H9 (cell line): ENCODE measurements around the gene VPS33A. TPM values are rescaled to one million over a fixed set of nuclear protein-coding genes. Genes with fewer than 3 reads are reported as not detected.

Source experiments
- DNase-seq: peaks from one replicate; pipeline ENCODE4 v3.0.0-alpha.2; 2017
- H2AFZ ChIP-seq: one replicate; pipeline ENCODE4 v1.6.1; 2013; ENCODE audit warnings: mild to moderate bottlenecking, low read length, control low read depth, moderate library complexity
- H2AK5ac ChIP-seq: 2 replicates; pipeline ENCODE4 v1.6.1; 2013; ENCODE audit warnings: low read length, control low read depth, mixed read lengths; ENCODE audit not compliant: insufficient read length
- H2BK120ac ChIP-seq: one replicate; pipeline ENCODE4 v1.6.1; 2013; ENCODE audit warnings: low read depth, mild to moderate bottlenecking, low read length, control low read depth, inconsistent platforms; ENCODE audit not compliant: poor library complexity, severe bottlenecking
- H2BK12ac ChIP-seq: 2 replicates; pipeline ENCODE4 v1.6.1; 2013; ENCODE audit warnings: low read length, control low read depth, mixed read lengths, low read depth; ENCODE audit not compliant: insufficient read length
- H2BK15ac ChIP-seq: 2 replicates; pipeline ENCODE4 v1.6.1; 2013; ENCODE audit warnings: low read depth, low read length, control low read depth
- H2BK20ac ChIP-seq: one replicate; pipeline ENCODE4 v1.6.1; 2013; ENCODE audit warnings: low read depth, mild to moderate bottlenecking, low read length, control low read depth, inconsistent platforms; ENCODE audit not compliant: poor library complexity, severe bottlenecking
- H2BK5ac ChIP-seq: 2 replicates; pipeline ENCODE4 v1.6.1; 2013; ENCODE audit warnings: low read length, control low read depth, mixed read lengths; ENCODE audit not compliant: insufficient read length
- H3K14ac ChIP-seq: 2 replicates; pipeline ENCODE4 v1.6.1; 2013; ENCODE audit warnings: low read length, control low read depth; ENCODE audit not compliant: insufficient read depth
- H3K18ac ChIP-seq: 2 replicates; pipeline ENCODE4 v1.6.1; 2013; ENCODE audit warnings: low read depth, mild to moderate bottlenecking, mixed read lengths, low read length, control low read depth; ENCODE audit not compliant: insufficient read length
- H3K23ac ChIP-seq: 2 replicates; pipeline ENCODE4 v1.6.1; 2013; ENCODE audit warnings: low read length, control low read depth, mixed read lengths, low read depth; ENCODE audit not compliant: insufficient read length
- H3K23me2 ChIP-seq: 2 replicates; pipeline ENCODE4 v1.6.1; 2013; ENCODE audit warnings: low read depth, mild to moderate bottlenecking, mixed read lengths, low read length, control low read depth; ENCODE audit not compliant: insufficient read length, poor library complexity, severe bottlenecking
- H3K27ac ChIP-seq: 2 replicates; pipeline ENCODE4 v1.5.1; 2013; ENCODE audit warnings: low read length, control low read depth, mixed read lengths, low read depth; ENCODE audit not compliant: insufficient read length
- H3K27me3 ChIP-seq: 2 replicates; pipeline ENCODE4 v1.6.1; 2013; ENCODE audit warnings: low read length, control low read depth, inconsistent platforms; ENCODE audit not compliant: insufficient read depth
- H3K4ac ChIP-seq: 2 replicates; pipeline ENCODE4 v1.6.1; 2013; ENCODE audit warnings: low read depth, mild to moderate bottlenecking, control low read depth, inconsistent platforms, low read length, moderate library complexity
- H3K4me1 ChIP-seq: 2 replicates; pipeline ENCODE4 v1.6.1; 2013; ENCODE audit warnings: low read length, control low read depth, inconsistent platforms; ENCODE audit not compliant: insufficient read depth
- H3K4me2 ChIP-seq: 2 replicates; pipeline ENCODE4 v1.6.1; 2013; ENCODE audit warnings: low read length, control low read depth, mixed read lengths; ENCODE audit not compliant: insufficient read length, insufficient read depth
- H3K56ac ChIP-seq: 2 replicates; pipeline ENCODE4 v1.6.1; 2013; ENCODE audit warnings: low read depth, mild to moderate bottlenecking, mixed read lengths, low read length, control low read depth; ENCODE audit not compliant: insufficient read length
- H3K79me1 ChIP-seq: 2 replicates; pipeline ENCODE4 v1.6.1; 2013; ENCODE audit warnings: low read depth, mild to moderate bottlenecking, moderate library complexity, low read length, control low read depth, inconsistent platforms; ENCODE audit not compliant: insufficient read depth, poor library complexity, severe bottlenecking
- H3K79me2 ChIP-seq: 2 replicates; pipeline ENCODE4 v1.6.1; 2013; ENCODE audit warnings: low read length, control low read depth, inconsistent platforms; ENCODE audit not compliant: insufficient read depth
- H3K9ac ChIP-seq: 2 replicates; pipeline ENCODE4 v1.6.1; 2013; ENCODE audit warnings: low read length, control low read depth, mixed read lengths; ENCODE audit not compliant: insufficient read length; ENCODE audit errors: extremely low read depth
- H3K9me3 ChIP-seq: one replicate; pipeline ENCODE4 v1.6.1; 2013; ENCODE audit warnings: low read depth, low read length, inconsistent platforms; ENCODE audit not compliant: control insufficient read depth
- H3T11ph ChIP-seq: one replicate; pipeline ENCODE4 v1.6.1; 2013; ENCODE audit warnings: mild to moderate bottlenecking, low read length, control low read depth, inconsistent platforms
- H4K20me1 ChIP-seq: one replicate; pipeline ENCODE4 v1.6.1; 2013; ENCODE audit not compliant: control insufficient read depth, insufficient read length, insufficient read depth
- H4K5ac ChIP-seq: 2 replicates; pipeline ENCODE4 v1.6.1; 2013; ENCODE audit warnings: low read depth, mild to moderate bottlenecking, mixed read lengths, low read length, control low read depth; ENCODE audit not compliant: insufficient read length
- H4K8ac ChIP-seq: replicated peaks from 2 replicates; pipeline ENCODE4 v1.6.1; 2013; ENCODE audit warnings: low read length, control low read depth, mixed read lengths, low read depth; ENCODE audit not compliant: insufficient read length
- H4K91ac ChIP-seq: 2 replicates; pipeline ENCODE4 v1.6.1; 2013; ENCODE audit warnings: low read depth, mild to moderate bottlenecking, moderate library complexity, mixed read lengths, low read length, control low read depth; ENCODE audit not compliant: insufficient read length
- H3K27ac Mint-ChIP-seq, 3 experiments: 2 replicates in 2 of 3; 3 replicates in 1 of 3; pipeline ENCODE4 v1.8.0; 2020 to 2021; ENCODE audit warnings: mixed read lengths in 3 of 3, mild to moderate bottlenecking in 1 of 3, moderate library complexity in 1 of 3
- H3K27me3 Mint-ChIP-seq: 2 replicates; pipeline ENCODE4 v1.8.0; 2021; ENCODE audit warnings: low read depth, mild to moderate bottlenecking, moderate library complexity, mixed read lengths
- H3K36me3 Mint-ChIP-seq, 3 experiments: 2 replicates in 2 of 3; 3 replicates in 1 of 3; pipeline ENCODE4 v1.8.0; 2020 to 2021; ENCODE audit warnings: low read depth in 3 of 3, mixed read lengths in 3 of 3; ENCODE audit not compliant: insufficient read depth in 1 of 3
- H3K4me1 Mint-ChIP-seq, 2 experiments: 2 replicates each; pipeline ENCODE4 v1.8.0; 2020; ENCODE audit warnings: mixed read lengths in 2 of 2
- H3K4me3 Mint-ChIP-seq, 2 experiments: 2 replicates in 1 of 2; 3 replicates in 1 of 2; pipeline ENCODE4 v1.8.0; 2020 to 2021; ENCODE audit warnings: mild to moderate bottlenecking in 2 of 2, mixed read lengths in 2 of 2, moderate library complexity in 1 of 2
- H3K9me3 Mint-ChIP-seq, 2 experiments: 2 replicates in 1 of 2; 3 replicates in 1 of 2; pipeline ENCODE4 v1.8.0; 2020; ENCODE audit warnings: mild to moderate bottlenecking in 2 of 2, mixed read lengths in 2 of 2, moderate library complexity in 1 of 2
- CTCF ChIP-seq: fragments of 200-600 bp; sonication (generic); conservative IDR thresholded peaks from 3 replicates; pipeline ENCODE4 v1.8.0; 2021; ENCODE audit warnings: antibody characterized with exemption, mild to moderate bottlenecking
- WGBS: extraction: QIAGEN DNeasy Blood & Tissue Kit; methylation state at CpG from one replicate; pipeline ENCODE4 v1.1.7; 2013; ENCODE audit warnings: missing lambda C conversion rate, low lambda C conversion rate, mixed read lengths; ENCODE audit not compliant: insufficient read length; ENCODE audit errors: extremely low coverage; 5-methylcytosine and 5-hydroxymethylcytosine counted together
- total RNA-seq: library from RNA; stranded (reverse); gene quantifications from 2 replicates; pipeline ENCODE4 v1.2.1, GENCODE V29; 2021

VPS33A gene
- total RNA-seq, 1 experiment from 2014 or later: 45.9 TPM

- no peak overlapping the region for H2BK5ac ChIP-seq
- H3K79me2 ChIP-seq: peaks cover 7% of the 10 kb centered on the region; the same call in 1 of the 2 replicates
- 0 out of 7 replicates have a peak overlapping the region, but pooled peaks of 1 of the 3 experiments have one; percentile 44 for H3K27ac Mint-ChIP-seq
- no peak overlapping the region for H2AFZ ChIP-seq
- TF ChIP-seq CTCF: no peak
- no peaks in the 10 kb centered on the region for H3K9me3 ChIP-seq
- no peak overlapping the region for H4K8ac ChIP-seq
- H2BK12ac ChIP-seq: no peak overlapping the region
- H3K23ac ChIP-seq: no peak overlapping the region
- peaks cover 17 to 38% (median 26%) of the 10 kb centered on the region in 3 experiments for H3K36me3 Mint-ChIP-seq
- H3K4me3 Mint-ChIP-seq: peak overlapping the region; percentile 56 to 79
- H2BK15ac ChIP-seq: no peak overlapping the region
- no peak overlapping the region for H4K5ac ChIP-seq
- H3K18ac ChIP-seq: no peak overlapping the region
- DNase-seq: no peak
- no peak overlapping the region for H3T11ph ChIP-seq
- peak overlapping the region; percentile 43 for H3K4me2 ChIP-seq
- H3K27me3 ChIP-seq: no peaks in the 10 kb centered on the region
- H3K4ac ChIP-seq: no peak overlapping the region
- peaks cover 20 to 26% of the 10 kb centered on the region in 2 experiments for H3K4me1 Mint-ChIP-seq
- H3K9ac ChIP-seq: no peak overlapping the region
- peaks cover 10% of the 10 kb centered on the region for H3K23me2 ChIP-seq
- no peak overlapping the region for H4K91ac ChIP-seq
- H3K56ac ChIP-seq: no peak overlapping the region
- H3K9me3 Mint-ChIP-seq: no peaks in the 10 kb centered on the region
- no peak overlapping the region; the same call in 1 of the 2 replicates for H3K14ac ChIP-seq
- no peak overlapping the region for H3K27ac ChIP-seq
- no peak overlapping the region for H2BK120ac ChIP-seq
- H3K4me1 ChIP-seq: no peaks in the 10 kb centered on the region; the same call in 1 of the 2 replicates
- no peaks in the 10 kb centered on the region; the same call in 1 of the 2 replicates for H3K27me3 Mint-ChIP-seq
- WGBS: no CpG with 5 or more reads among the region's 55 CpGs
- no peak overlapping the region for H2BK20ac ChIP-seq
- H4K20me1 ChIP-seq: no peaks in the 10 kb centered on the region
- H3K79me1 ChIP-seq: peaks cover 12% of the 10 kb centered on the region
- H2AK5ac ChIP-seq: no peak overlapping the region
Measured at GRCh38 chr12:122226366-122227125, 39.7 kb downstream of the VPS33A start.
